Heart left ventricle (tissue), 13 donors: ENCODE measurements around the gene BMPER.

Experiments used
- CTCF ChIP-seq, 12 donors: fragments of 200-600 bp; sonication (generic) in 4 of 12; IDR thresholded peaks; one replicate each; pipeline versions ENCODE4 v1.5.0 to v1.8.0; 2018 to 2022; ENCODE audit warnings: antibody characterized with exemption in 12 of 12, mild to moderate bottlenecking in 5 of 12
- POLR2A ChIP-seq, 2 donors: fragments of 450-650 bp; IDR thresholded peaks; one replicate each; pipeline ENCODE4 v1.6.1; 2017; ENCODE audit warnings: antibody characterized with exemption in 2 of 2, mild to moderate bottlenecking in 2 of 2, moderate library complexity in 2 of 2
- donor health status: ischemic (EF 13 %, LVEDD 7.1; RV severe dilation, severe dysfunction).
- donor health status: DM: no; HTN: yes; CAD: no.
- donor health status: DM: no; HTN: no; CAD: no.
- donor health status: ischemic (EF 25% LVEDD 6.9; RV normal size, moderate dysfunction).
- donor health status: ischemic (EF 25% LVEDD 5.7; RV mildly dilated, moderate dysfunction).
- donor health status: ischemic (EF 35%, LVEDD 5.7; RV mildly dilated, moderate dysfunction).
- donor health status: nonischemic (EF 11% LVEDD 7.7; RV severe dilation, severe dysfunction).
- donor health status: DM: yes; HTN: yes; CAD: no.
- donor health status: PGD.
- donor health status: ischemic (EF 29% LVEDD 5.4; RV normal size, mild dysfunction).
- donor health status: nonischemic (EF 23%, LVEDD 6.1; RV moderate dilation, normal function).

DNA sequence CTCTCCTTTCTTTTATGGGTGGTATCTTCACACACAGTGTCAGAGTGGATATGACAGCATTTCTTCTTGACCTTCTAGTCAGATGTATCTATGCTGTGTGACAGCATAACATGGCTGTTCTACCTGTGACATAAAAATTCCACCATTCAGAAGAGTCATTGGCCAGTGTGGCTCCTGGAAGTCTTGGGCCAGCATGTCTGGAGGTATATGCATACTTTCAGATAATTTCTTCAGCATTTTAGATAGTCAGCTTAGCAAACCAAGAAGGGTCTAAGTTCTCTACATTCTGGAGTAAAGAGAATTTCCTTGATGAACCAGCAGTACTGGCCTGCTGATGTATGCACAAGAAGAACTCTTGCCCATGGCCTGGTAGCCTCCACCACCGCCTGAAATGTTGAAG lies 179.3 kb downstream of the BMPER start:
- TF ChIP-seq POLR2A (IDR thresholded peaks at IDR 0.05) = no peak
- TF ChIP-seq CTCF (IDR thresholded peaks at IDR 0.05) = no peak
